ENCODE data around the gene CRAT. TPM values are rescaled to one million over a fixed set of nuclear protein-coding genes. Genes with fewer than 3 reads are reported as not detected.

Gene CRAT
- total and polyA plus RNA-seq, 2 of the 4 experiments (the other 2 are of a cell fraction): 18.8 to 41.6 TPM

DNA sequence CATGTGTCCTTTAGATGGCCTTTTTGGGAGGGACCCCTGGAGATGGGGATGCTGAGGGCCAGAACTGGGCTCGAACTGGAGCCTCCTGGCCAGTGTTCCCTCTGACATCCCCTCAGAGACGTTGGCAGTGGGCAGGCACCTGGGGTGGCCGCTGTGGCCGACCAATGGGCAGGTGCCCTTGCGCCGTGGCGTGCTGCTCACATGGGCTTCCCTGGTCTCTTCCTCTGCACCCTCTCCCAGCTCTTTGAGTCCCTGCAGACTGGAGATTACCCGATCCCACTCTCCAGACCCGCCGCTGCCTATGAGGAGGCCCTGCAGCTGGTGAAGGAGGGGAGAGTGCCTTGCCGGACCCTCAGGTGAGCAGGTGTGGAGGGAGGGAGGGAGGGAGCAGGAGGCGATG, 49.6 kb downstream of the CRAT start:
- Histone ChIP-seq H2AK5ac (ENCODE audit: low read depth, low read length) (no peak overlapping the region), H4K20me1 (ENCODE audit: insufficient read depth, low read length) (no peaks in the 10 kb centered on the region), H3K18ac (ENCODE audit: low read depth, low read length) (no peak overlapping the region), H2AK9ac (replicated peaks; ENCODE audit: low read depth, low read length, poor library complexity) (no peak overlapping the region), H4K91ac (ENCODE audit: insufficient read depth, low read depth, low read length) (no peak overlapping the region), H3K4me3 (ENCODE audit: insufficient read depth, low read depth, low read length) (no peak overlapping the region), H4K8ac (ENCODE audit: low read depth in 2 of 2, low read length in 2 of 2) (no peak overlapping the region), H2BK120ac (ENCODE audit: low read depth, low read length) (no peak overlapping the region), H3K79me1 (ENCODE audit: low read depth in 1 of 2, low read length in 2 of 2) (peaks cover 0 to 11% of the 10 kb centered on the region in 2 experiments; a peak in 1 of 4 replicates), H2BK15ac (ENCODE audit: low read depth, low read length) (no peak overlapping the region), H3K9ac (ENCODE audit: low read depth, low read length) (no peak overlapping the region), H3K4me1 (ENCODE audit: control insufficient read depth, insufficient read depth, low read length) (no peaks in the 10 kb centered on the region), H3K4me2 (ENCODE audit: low read depth, low read length) (no peak overlapping the region), H3K23ac (ENCODE audit: low read depth, low read length) (no peak overlapping the region), H3K4ac (ENCODE audit: low read depth, low read length) (no peak overlapping the region), H3K27ac (ENCODE audit: insufficient read depth, low read length) (no peak overlapping the region), H3K9me1 (ENCODE audit: insufficient read depth, low read length) (no peaks in the 10 kb centered on the region), H3K56ac (ENCODE audit: extremely low read depth, insufficient read depth, low read length) (no peak overlapping the region), H2AFZ (replicated peaks; ENCODE audit: low read length, poor library complexity) (no peak overlapping the region), H3K14ac (replicated peaks; ENCODE audit: low read depth, low read length) (no peak overlapping the region), H3K36me3 (ENCODE audit: control insufficient read depth, insufficient read depth, low read length) (peaks cover 48% of the 10 kb centered on the region), H2BK5ac (ENCODE audit: low read depth, low read length, poor library complexity, severe bottlenecking) (no peak overlapping the region), H3K9me3 (ENCODE audit: control insufficient read depth, insufficient read depth, low read length) (no peaks in the 10 kb centered on the region), H3K27me3 (ENCODE audit: control insufficient read depth, insufficient read depth, low read length) (no peaks in the 10 kb centered on the region), H2BK20ac (ENCODE audit: low read depth, low read length) (no peak overlapping the region), H4K5ac (ENCODE audit: low read depth, low read length) (no peak overlapping the region)
- ATAC-seq (ENCODE audit: low read depth) (no peak), DNase-seq (no peak)
- TF ChIP-seq CHD1 (IDR thresholded peaks at IDR 0.05; ENCODE audit: low read depth, low read length) (no peak), RFX5 (IDR thresholded peaks at IDR 0.05; ENCODE audit: low read depth, low read length) (no peak), BHLHE40 (IDR thresholded peaks at IDR 0.05; ENCODE audit: low read depth, low read length) (no peak), RCOR1 (IDR thresholded peaks at IDR 0.05; ENCODE audit: insufficient replicate concordance, low read length) (no peak), MXI1 (IDR thresholded peaks at IDR 0.05; ENCODE audit: borderline replicate concordance, low read depth, low read length) (no peak), RAD21 (IDR thresholded peaks at IDR 0.05; ENCODE audit: low read length) (no peak), FOS (IDR thresholded peaks at IDR 0.05; ENCODE audit: low read depth, low read length) (no peak), MAFK (IDR thresholded peaks at IDR 0.05; ENCODE audit: low read depth, low read length) (no peak), POLR2A (IDR thresholded peaks at IDR 0.05; ENCODE audit: low read depth, low read length) (no peak), SMC3 (IDR thresholded peaks at IDR 0.05; ENCODE audit: low read depth, low read length) (no peak), MAZ (IDR thresholded peaks at IDR 0.05; ENCODE audit: borderline replicate concordance, low read depth, low read length) (no peak), NFE2L2 (IDR thresholded peaks at IDR 0.05; ENCODE audit: low read depth, low read length) (no peak)
- TF ChIP-seq, protein P1, sequence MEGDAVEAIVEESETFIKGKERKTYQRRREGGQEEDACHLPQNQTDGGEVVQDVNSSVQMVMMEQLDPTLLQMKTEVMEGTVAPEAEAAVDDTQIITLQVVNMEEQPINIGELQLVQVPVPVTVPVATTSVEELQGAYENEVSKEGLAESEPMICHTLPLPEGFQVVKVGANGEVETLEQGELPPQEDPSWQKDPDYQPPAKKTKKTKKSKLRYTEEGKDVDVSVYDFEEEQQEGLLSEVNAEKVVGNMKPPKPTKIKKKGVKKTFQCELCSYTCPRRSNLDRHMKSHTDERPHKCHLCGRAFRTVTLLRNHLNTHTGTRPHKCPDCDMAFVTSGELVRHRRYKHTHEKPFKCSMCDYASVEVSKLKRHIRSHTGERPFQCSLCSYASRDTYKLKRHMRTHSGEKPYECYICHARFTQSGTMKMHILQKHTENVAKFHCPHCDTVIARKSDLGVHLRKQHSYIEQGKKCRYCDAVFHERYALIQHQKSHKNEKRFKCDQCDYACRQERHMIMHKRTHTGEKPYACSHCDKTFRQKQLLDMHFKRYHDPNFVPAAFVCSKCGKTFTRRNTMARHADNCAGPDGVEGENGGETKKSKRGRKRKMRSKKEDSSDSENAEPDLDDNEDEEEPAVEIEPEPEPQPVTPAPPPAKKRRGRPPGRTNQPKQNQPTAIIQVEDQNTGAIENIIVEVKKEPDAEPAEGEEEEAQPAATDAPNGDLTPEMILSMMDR (conservative IDR thresholded peaks at IDR 0.05; ENCODE audit: low read depth, low read length): no peak
- TF ChIP-seq, protein P2, sequence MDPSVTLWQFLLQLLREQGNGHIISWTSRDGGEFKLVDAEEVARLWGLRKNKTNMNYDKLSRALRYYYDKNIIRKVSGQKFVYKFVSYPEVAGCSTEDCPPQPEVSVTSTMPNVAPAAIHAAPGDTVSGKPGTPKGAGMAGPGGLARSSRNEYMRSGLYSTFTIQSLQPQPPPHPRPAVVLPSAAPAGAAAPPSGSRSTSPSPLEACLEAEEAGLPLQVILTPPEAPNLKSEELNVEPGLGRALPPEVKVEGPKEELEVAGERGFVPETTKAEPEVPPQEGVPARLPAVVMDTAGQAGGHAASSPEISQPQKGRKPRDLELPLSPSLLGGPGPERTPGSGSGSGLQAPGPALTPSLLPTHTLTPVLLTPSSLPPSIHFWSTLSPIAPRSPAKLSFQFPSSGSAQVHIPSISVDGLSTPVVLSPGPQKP (IDR thresholded peaks at IDR 0.05; ENCODE audit: borderline replicate concordance, low read depth, low read length): no peak
- TF ChIP-seq, protein P3, sequence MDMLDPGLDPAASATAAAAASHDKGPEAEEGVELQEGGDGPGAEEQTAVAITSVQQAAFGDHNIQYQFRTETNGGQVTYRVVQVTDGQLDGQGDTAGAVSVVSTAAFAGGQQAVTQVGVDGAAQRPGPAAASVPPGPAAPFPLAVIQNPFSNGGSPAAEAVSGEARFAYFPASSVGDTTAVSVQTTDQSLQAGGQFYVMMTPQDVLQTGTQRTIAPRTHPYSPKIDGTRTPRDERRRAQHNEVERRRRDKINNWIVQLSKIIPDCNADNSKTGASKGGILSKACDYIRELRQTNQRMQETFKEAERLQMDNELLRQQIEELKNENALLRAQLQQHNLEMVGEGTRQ (IDR thresholded peaks at IDR 0.05; ENCODE audit: low read depth, low read length): no peak
- BruUV-seq (replicated peaks): no TSS peak
- intact Hi-C loops (cut with micrococcal nuclease): no loop called here
- dilution Hi-C loops (cut with HindIII; ENCODE audit: low sequenced_read_pairs, unreplicated experiment): no loop called here
- ChIA-PET POLR2A (ENCODE audit: unreplicated experiment) (no interaction called here), CTCF (no interaction called here)
- 87% methylated on average over 9 of the region's 12 CpGs; no CpG with 5 or more reads in 1 of the 2 experiments for WGBS, 2 experiments (ENCODE audit: extremely low coverage in 2 of 2, insufficient read length in 1 of 2)
- in situ Hi-C loops (cut with MboI; ENCODE audit: low sequenced_read_pairs): no loop called here

Data from IMR-90 (cell line).